Peyer's patch (tissue), 4 donors: Measurements from ENCODE around the gene ADAT1.

Experiments used
- CTCF ChIP-seq, 6 experiments: fragments of 450-650 bp in 4 of 6; fragments of 200-600 bp in 2 of 6; sonication (generic) in 1 of 6; IDR thresholded peaks; one replicate each; pipeline ENCODE4 v1.5.1; 2017 to 2019; ENCODE audit warnings: antibody characterized with exemption in 6 of 6, mild to moderate bottlenecking in 3 of 6, moderate library complexity in 1 of 6
- POLR2A ChIP-seq, 2 donors: fragments of 450-650 bp; IDR thresholded peaks; one replicate each; pipeline ENCODE4 v1.5.1; 2017; ENCODE audit warnings: antibody characterized with exemption in 2 of 2, mild to moderate bottlenecking in 2 of 2, moderate library complexity in 2 of 2

DNA sequence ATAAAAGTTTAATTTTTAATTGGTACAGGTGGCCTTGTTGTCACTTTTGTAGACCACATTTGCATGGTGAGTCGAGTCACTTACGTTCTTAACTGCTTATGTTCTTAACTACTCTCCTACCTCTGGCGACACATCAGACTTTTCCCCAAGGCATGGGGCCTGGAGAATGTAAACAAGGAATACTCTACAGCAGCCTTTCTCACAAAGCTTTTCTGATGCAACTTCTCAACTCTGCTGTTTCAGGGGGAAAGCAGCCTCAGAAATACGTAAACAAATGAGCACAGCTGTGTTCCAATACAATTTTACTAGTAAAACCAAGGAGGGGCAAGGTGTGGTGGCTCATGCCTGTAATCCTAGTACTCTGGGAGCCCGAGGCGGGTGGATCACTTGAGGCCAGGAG is 17.5 kb upstream of the ADAT1 start:
- no peak for TF ChIP-seq POLR2A (IDR thresholded peaks at IDR 0.05)
- no peak for TF ChIP-seq CTCF (IDR thresholded peaks at IDR 0.05)
